Mucosa of gallbladder (tissue), 1 donor: ENCODE data around the gene NFE2. TPM values are rescaled to one million over a fixed set of nuclear protein-coding genes. Genes with fewer than 3 reads are reported as not detected.

Source experiments
- DNase-seq: peaks from one replicate; pipeline ENCODE4 v3.0.0-alpha.2; 2020; ENCODE audit warnings: low spot score
- total RNA-seq: library from RNA; stranded (reverse); gene quantifications from one replicate; pipeline ENCODE4 v1.2.1, GENCODE V29; 2021
- donor health status: DM: no; HTN: no; CAD: no.

Gene NFE2
- total RNA-seq, 1 donor from 2014 or later, result 0.58 TPM

DNA sequence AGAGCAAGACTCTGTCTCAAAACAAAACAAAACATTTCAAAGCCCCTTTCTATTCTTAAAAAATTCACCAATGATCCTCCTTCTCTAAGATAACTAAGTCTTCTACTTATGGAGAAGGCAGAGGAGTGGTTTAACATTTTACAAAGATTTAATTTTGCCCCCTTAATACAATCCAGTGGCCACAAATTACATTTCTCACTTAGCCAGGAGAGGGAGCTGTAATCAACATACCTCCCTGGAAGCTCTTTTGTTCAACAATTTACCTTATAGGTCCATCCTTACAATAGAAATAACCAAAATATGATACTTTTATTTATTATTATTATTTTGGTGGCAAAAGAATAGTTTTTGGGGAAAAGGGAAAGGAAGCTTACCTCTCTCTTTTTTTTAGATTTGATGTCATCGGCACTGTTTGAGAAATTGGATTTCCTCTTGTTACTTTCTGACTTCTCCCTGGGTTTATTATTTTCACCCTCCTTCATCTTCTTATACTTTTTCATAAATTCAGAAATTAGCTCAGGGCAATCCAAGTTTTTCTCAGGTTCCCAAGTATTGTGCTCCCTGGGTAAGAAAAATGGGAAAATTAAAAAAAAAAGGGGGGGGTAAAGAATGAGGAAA is 49.0 kb downstream of the NFE2 start:
- DNase-seq, result no peak

DNA sequence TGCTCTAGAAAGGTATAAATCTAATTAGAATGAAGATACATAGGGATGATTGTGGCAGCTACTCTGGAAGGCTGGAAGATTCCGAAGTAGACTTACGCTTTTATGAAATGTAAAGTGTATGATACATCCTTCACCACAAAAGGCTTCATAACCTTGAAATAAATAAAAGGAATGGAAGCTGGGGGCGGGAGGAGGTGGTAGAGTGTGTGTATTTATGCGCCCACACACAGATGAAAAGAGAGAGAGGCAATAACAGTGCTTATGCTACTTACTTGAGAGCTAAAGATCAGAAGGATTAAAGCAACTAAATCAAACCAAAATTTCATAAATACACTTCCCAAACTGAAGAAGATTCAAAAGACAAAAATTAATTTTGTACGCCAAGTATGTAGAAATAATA is 51.3 kb downstream of the NFE2 start:
- DNase-seq, result no peak

DNA sequence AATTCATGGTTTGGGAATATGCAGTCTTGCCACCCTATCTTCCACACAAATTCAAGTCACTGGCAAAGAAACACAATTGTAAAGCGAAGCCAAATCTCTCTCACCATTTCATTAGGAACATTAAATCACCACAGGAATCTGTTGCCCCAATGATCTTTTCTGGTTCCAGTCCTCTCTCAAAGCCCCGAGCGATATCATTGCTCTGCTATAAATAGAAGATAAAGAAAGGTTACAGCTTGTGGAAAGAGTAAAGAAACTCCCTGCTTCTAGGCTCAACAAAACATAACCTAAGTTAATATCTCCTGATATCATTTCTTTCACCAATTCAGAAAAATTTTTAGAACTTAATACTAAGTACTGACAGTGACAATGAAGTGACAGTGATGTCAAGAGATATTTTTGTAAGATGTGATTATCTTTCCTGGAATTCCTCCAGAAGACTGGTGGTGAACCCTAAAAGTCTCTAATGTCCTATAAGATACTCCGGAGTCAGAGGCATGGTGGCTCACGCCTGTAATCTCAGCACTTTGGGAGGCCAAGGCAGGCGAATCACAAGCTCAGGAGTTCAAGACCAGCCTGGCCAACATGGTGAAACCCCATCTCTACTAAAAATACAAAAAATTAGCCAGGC is 54.7 kb downstream of the NFE2 start:
- no peak for DNase-seq

Other genes starting within 250 kb of the NFE2 start
- 0.89 TPM for gene HOXC4, start 247.2 kb downstream of the NFE2 start, total RNA-seq
- gene SMUG1, start 112.0 kb downstream of the NFE2 start, total RNA-seq, result 29.8 TPM
- gene CBX5, start 20.9 kb downstream of the NFE2 start, total RNA-seq, result 62.0 TPM
- 686 TPM for gene HNRNPA1, start 20.3 kb downstream of the NFE2 start, total RNA-seq
- 138 TPM for gene COPZ1, start 24.1 kb upstream of the NFE2 start, total RNA-seq
- gene GPR84, start 63.5 kb upstream of the NFE2 start, total RNA-seq, result 1.8 TPM
- gene ZNF385A, start 83.7 kb upstream of the NFE2 start, total RNA-seq, result 11.4 TPM
- gene ITGA5, start 118.3 kb upstream of the NFE2 start, total RNA-seq, result 39.3 TPM
- gene GTSF1, start 172.6 kb upstream of the NFE2 start, total RNA-seq, result 0.40 TPM
- 21.3 TPM for gene NCKAP1L, start 196.7 kb upstream of the NFE2 start, total RNA-seq
- 3.2 TPM for gene PDE1B, start 248.6 kb upstream of the NFE2 start, total RNA-seq